GM23248 (cell line): Measurements from ENCODE around the gene HES4. TPM values are rescaled to one million over a fixed set of nuclear protein-coding genes. Genes with fewer than 3 reads are reported as not detected.
A peak's percentile ranks its signal among the peaks of the same experiment; 100 is the strongest.

Source experiments
- DNase-seq: peaks from one replicate; pipeline ENCODE4 v3.0.0-alpha.2; 2015
- H2AFZ ChIP-seq: fragments of 200-600 bp; sonication (generic); 2 replicates; pipeline ENCODE4 v1.6.1; 2016; ENCODE audit warnings: antibody characterized with exemption
- H3F3A ChIP-seq: fragments of 200-600 bp; sonication (generic); 2 replicates; pipeline ENCODE4 v1.6.1; 2016; ENCODE audit warnings: mild to moderate bottlenecking, antibody characterized with exemption, mixed run types; ENCODE audit not compliant: insufficient read depth
- H3K27ac ChIP-seq: fragments of 200-600 bp; sonication (generic); 2 replicates; pipeline ENCODE4 v1.5.1; 2016; ENCODE audit warnings: mild to moderate bottlenecking
- H3K27me3 ChIP-seq: fragments of 200-600 bp; sonication (generic); replicated peaks from 2 replicates; pipeline ENCODE4 v1.6.1; 2016; ENCODE audit warnings: mild to moderate bottlenecking; ENCODE audit not compliant: insufficient read depth
- H3K36me3 ChIP-seq: fragments of 200-600 bp; sonication (generic); 2 replicates; pipeline ENCODE4 v1.6.1; 2016; ENCODE audit warnings: low read depth, mild to moderate bottlenecking
- H3K4me1 ChIP-seq: fragments of 200-600 bp; sonication (generic); 2 replicates; pipeline ENCODE4 v1.6.1; 2016; ENCODE audit warnings: mild to moderate bottlenecking; ENCODE audit not compliant: insufficient read depth
- H3K4me2 ChIP-seq: fragments of 200-600 bp; sonication (generic); one replicate; pipeline ENCODE4 v1.6.1; 2016; ENCODE audit warnings: mild to moderate bottlenecking; ENCODE audit not compliant: unreplicated experiment
- H3K4me3 ChIP-seq: fragments of 200-600 bp; sonication (generic); 2 replicates; pipeline ENCODE4 v1.5.1; 2016; ENCODE audit warnings: mild to moderate bottlenecking
- H3K79me2 ChIP-seq: fragments of 200-600 bp; sonication (generic); 2 replicates; pipeline ENCODE4 v1.6.1; 2016; ENCODE audit warnings: mild to moderate bottlenecking; ENCODE audit not compliant: insufficient read depth
- H3K9ac ChIP-seq: fragments of 200-600 bp; sonication (generic); 2 replicates; pipeline ENCODE4 v1.6.1; 2016; ENCODE audit warnings: mild to moderate bottlenecking
- H3K9me2 ChIP-seq: fragments of 200-600 bp; sonication (generic); 2 replicates; pipeline ENCODE4 v1.6.1; 2016; ENCODE audit warnings: mixed run types, mild to moderate bottlenecking, moderate library complexity; ENCODE audit not compliant: insufficient read depth
- H3K9me3 ChIP-seq: fragments of 200-600 bp; sonication (generic); one replicate; pipeline ENCODE4 v1.6.1; 2017; ENCODE audit warnings: low read depth
- H4K20me1 ChIP-seq: fragments of 200-600 bp; sonication (generic); 2 replicates; pipeline ENCODE4 v1.6.0; 2016; ENCODE audit not compliant: insufficient read depth
- EZH2 ChIP-seq: fragments of 200-600 bp; sonication (generic); IDR thresholded peaks from 2 replicates; pipeline ENCODE4 v1.6.1; 2018; ENCODE audit warnings: antibody characterized with exemption, mild to moderate bottlenecking; ENCODE audit not compliant: insufficient read depth, poor library complexity, severe bottlenecking
- EZH2phosphoT487 ChIP-seq: fragments of 200-600 bp; sonication (generic); IDR thresholded peaks from 2 replicates; pipeline ENCODE4 v1.6.1; 2018; ENCODE audit warnings: antibody characterized with exemption, moderate library complexity, mild to moderate bottlenecking, low read depth; ENCODE audit not compliant: insufficient read depth
- WGBS, 2 experiments: methylation state at CpG; one replicate each; pipeline ENCODE4 v1.1.6; 2015 to 2017; ENCODE audit warnings: low lambda C conversion rate in 2 of 2, low coverage in 1 of 2; ENCODE audit errors: missing lambda C conversion rate in 2 of 2; 5-methylcytosine and 5-hydroxymethylcytosine counted together
- in situ Hi-C: fragments of 300-500 bp; cut with MboI; formaldehyde crosslinking; loops from 2 replicates; pipeline ENCODE4 v1.15.0; 2020
- polyA plus RNA-seq: library from polyadenylated mRNA; unstranded; fragments of >200 nt; fragmentation: Nextera tagmentation; extraction: Ambion mirVana; gene quantifications from 2 replicates; pipeline ENCODE4 v1.2.1, GENCODE V29; 2016
- total RNA-seq: library from RNA; depleted of rRNA; stranded (reverse); fragments of >200 nt; shearing (Covaris generic); gene quantifications from 2 replicates; pipeline ENCODE4 v1.2.3, GENCODE V29; 2014

The HES4 gene
- total and polyA plus RNA-seq, 2 experiments from 2014 or later, result 3.1 to 4.1 TPM

DNA sequence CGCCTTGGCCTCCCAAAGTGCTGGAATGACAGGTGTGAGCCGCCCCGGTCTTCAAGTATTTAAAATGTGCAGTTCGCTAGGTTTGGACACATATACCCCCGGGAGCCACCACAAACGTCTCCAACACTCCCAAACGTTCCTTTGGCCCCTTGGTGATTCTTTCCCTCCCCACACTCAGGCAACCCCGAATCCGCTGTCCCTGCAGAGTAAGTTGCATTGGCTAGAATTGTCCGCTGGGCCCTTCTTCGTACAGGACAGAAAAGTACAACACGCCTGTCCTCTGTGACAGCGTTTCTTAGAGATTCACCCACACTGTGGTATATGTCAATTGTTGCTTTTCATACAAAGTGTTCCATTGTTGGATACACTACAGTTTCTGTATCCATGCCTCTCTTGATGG is 14.8 kb downstream of the HES4 start:
- DNase-seq, result no peak
- peaks cover 14% of the 10 kb centered on the region for H3K27me3 ChIP-seq
- no peaks in the 10 kb centered on the region for H3F3A ChIP-seq
- no peaks in the 10 kb centered on the region for H3K4me1 ChIP-seq
- H3K9me2 ChIP-seq, result no peaks in the 10 kb centered on the region
- H3K4me3 ChIP-seq, result no peak overlapping the region
- TF ChIP-seq EZH2, result no peak
- TF ChIP-seq EZH2phosphoT487, result no peak
- no peak overlapping the region for H3K4me2 ChIP-seq
- no peak overlapping the region for H2AFZ ChIP-seq
- H3K27ac ChIP-seq, result no peak overlapping the region
- whole genome bisulfite sequencing, 2 experiments, result 57 to 64% methylated on average over 13 of the region's 13 CpGs
- H3K9me3 ChIP-seq, result no peaks in the 10 kb centered on the region
- in situ Hi-C loops, result no loop called here
- no peak overlapping the region for H3K9ac ChIP-seq
- no peaks in the 10 kb centered on the region for H4K20me1 ChIP-seq
- no peaks in the 10 kb centered on the region for H3K36me3 ChIP-seq
- H3K79me2 ChIP-seq, result no peaks in the 10 kb centered on the region

- H3K27me3 ChIP-seq, result peaks cover 14% of the 10 kb centered on the region
- peak overlapping the region; percentile 88 for H3K4me2 ChIP-seq
- no peaks in the 10 kb centered on the region for H3K4me1 ChIP-seq
- no peaks in the 10 kb centered on the region for H3K36me3 ChIP-seq
- DNase-seq, result no peak
- TF ChIP-seq EZH2phosphoT487, result no peak
- no peak for TF ChIP-seq EZH2
- H3K79me2 ChIP-seq, result no peaks in the 10 kb centered on the region
- H3K27ac ChIP-seq, result no peak overlapping the region
- no peaks in the 10 kb centered on the region for H3K9me3 ChIP-seq
- no peaks in the 10 kb centered on the region for H4K20me1 ChIP-seq
- H3K4me3 ChIP-seq, result peak overlapping the region; percentile 62
- H2AFZ ChIP-seq, result peak overlapping the region; percentile 62; the same call in 1 of the 2 replicates
- 31 to 35% methylated on average over 12 of the region's 12 CpGs for WGBS, 2 experiments
- H3F3A ChIP-seq, result no peaks in the 10 kb centered on the region
- in situ Hi-C loops, result no loop called here
- no peak overlapping the region for H3K9ac ChIP-seq
- H3K9me2 ChIP-seq, result no peaks in the 10 kb centered on the region
These were observed 15.5 kb downstream of the HES4 start for GRCh38 chr1:984476-984814.

GRCh38 chr1:983798-984475 is 16.0 kb downstream of the HES4 start:
- in situ Hi-C loops, result no loop called here
- no peak overlapping the region for H3K9ac ChIP-seq

DNA sequence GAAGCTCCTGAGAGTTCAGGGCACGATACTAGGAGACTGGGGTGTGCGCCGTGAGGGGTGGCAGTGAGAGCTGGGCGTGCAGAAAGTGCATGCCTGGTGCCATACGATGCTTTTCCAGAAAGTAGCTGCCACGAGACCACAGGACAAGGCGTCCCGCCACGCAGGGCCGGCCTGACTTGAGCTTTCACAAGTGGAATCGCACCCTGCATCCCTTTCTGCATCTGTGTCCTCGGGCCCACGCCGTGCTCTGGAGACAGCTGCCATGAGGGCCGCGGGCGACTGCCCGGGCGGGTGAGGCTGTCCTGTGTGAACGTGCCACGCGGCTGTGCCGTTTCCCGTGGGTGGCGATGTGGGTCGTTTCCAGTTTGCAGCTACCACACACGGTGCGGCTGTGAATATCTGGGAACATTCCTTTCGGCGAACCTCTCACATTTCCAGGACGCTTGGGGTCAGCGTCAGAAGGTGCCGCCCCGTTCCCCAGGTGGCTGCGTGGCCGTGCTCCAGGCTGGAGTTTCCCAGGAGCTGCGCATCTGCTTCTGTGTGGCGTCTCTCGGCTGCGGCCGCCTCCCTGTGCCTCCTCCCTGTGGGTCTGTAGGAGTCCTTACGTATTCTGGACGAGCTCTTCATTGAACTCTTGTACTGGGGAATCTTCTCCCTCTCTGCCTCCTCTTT is 17.0 kb downstream of the HES4 start:
- Histone ChIP-seq H3K9me3 (no peaks in the 10 kb centered on the region), H2AFZ (no peak overlapping the region), H3K9ac (no peak overlapping the region), H3K4me3 (no peak overlapping the region), H3K27ac (no peak overlapping the region), H4K20me1 (no peaks in the 10 kb centered on the region), H3K79me2 (no peaks in the 10 kb centered on the region), H3K4me1 (no peaks in the 10 kb centered on the region), H3F3A (no peaks in the 10 kb centered on the region), H3K9me2 (no peaks in the 10 kb centered on the region), H3K4me2 (no peak overlapping the region), H3K36me3 (no peaks in the 10 kb centered on the region), H3K27me3 (peaks cover 14% of the 10 kb centered on the region)
- 66 to 69% methylated on average over 32 to 35 of the region's 43 CpGs for WGBS, 2 experiments
- in situ Hi-C loops, result no loop called here
- no peak for TF ChIP-seq EZH2
- no peak for TF ChIP-seq EZH2phosphoT487
- DNase-seq, result no peak

More at GRCh38 chr1:983798-984475, 16.0 kb downstream of the HES4 start:
- Histone ChIP-seq H2AFZ (peak overlapping the region; percentile 62; the same call in 1 of the 2 replicates), H3K27me3 (peaks cover 14% of the 10 kb centered on the region), H3K9me2 (no peaks in the 10 kb centered on the region), H3K27ac (no peak overlapping the region), H3K36me3 (no peaks in the 10 kb centered on the region), H4K20me1 (no peaks in the 10 kb centered on the region), H3K4me1 (no peaks in the 10 kb centered on the region), H3K9me3 (no peaks in the 10 kb centered on the region), H3K4me3 (peak overlapping the region; percentile 62), H3K79me2 (no peaks in the 10 kb centered on the region), H3F3A (no peaks in the 10 kb centered on the region), H3K4me2 (peak overlapping the region; percentile 88)
- WGBS, 2 experiments, result 17 to 20% methylated on average over 21 to 23 of the region's 29 CpGs
- peak; percentile 49 for DNase-seq
- TF ChIP-seq EZH2phosphoT487, result no peak
- TF ChIP-seq EZH2, result no peak
